Upper lobe of right lung (tissue), 1 donor: ENCODE measurements around the gene KCNMA1. TPM values are rescaled to one million over a fixed set of nuclear protein-coding genes. Genes with fewer than 3 reads are reported as not detected.

Experiments used
- ATAC-seq: fragments of 200-7000 bp; cut with Tn5 transposase; one replicate; pipeline ENCODE4 v1.9.1; 2020; ENCODE audit warnings: mild to moderate bottlenecking, moderate library complexity
- DNase-seq: peaks from one replicate; pipeline ENCODE4 v3.0.0-alpha.2; 2020
- H3K27ac ChIP-seq: fragments of 200-600 bp; one replicate; pipeline ENCODE4 v1.8.0; 2022
- H3K27me3 ChIP-seq: fragments of 200-600 bp; one replicate; pipeline ENCODE4 v1.8.0; 2022; ENCODE audit warnings: mild to moderate bottlenecking
- H3K36me3 ChIP-seq: fragments of 200-600 bp; one replicate; pipeline ENCODE4 v1.8.0; 2022
- H3K4me1 ChIP-seq: fragments of 200-600 bp; one replicate; pipeline ENCODE4 v1.8.0; 2022
- H3K4me3 ChIP-seq: fragments of 200-600 bp; one replicate; pipeline ENCODE4 v1.8.0; 2022; ENCODE audit warnings: mild to moderate bottlenecking
- H3K9me3 ChIP-seq: fragments of 200-600 bp; one replicate; pipeline ENCODE4 v1.8.0; 2022
- intact Hi-C: fragments of 100-400 bp; cut with DNase I; formaldehyde crosslinking; loops from one replicate; pipeline ENCODE4 v1.11.0; 2022
- total RNA-seq: library from RNA; stranded (reverse); fragmentation: NEBNext Ultra II Directional; extraction: Animal tissue kit (Norgen Biotek cat#: 25700); gene quantifications from one replicate; pipeline ENCODE4 v1.2.1, GENCODE V29; 2021
- TF ChIP-seq, protein P1 (sequence below): fragments of 200-600 bp; IDR thresholded peaks from one replicate; pipeline ENCODE4 v1.8.0; 2022; ENCODE audit warnings: antibody characterized with exemption
- donor health status: DM: no; HTN: yes; CAD: no; lungs with severe emphysema.

The KCNMA1 gene
- total RNA-seq, 1 donor from 2014 or later, result 26.3 TPM

DNA sequence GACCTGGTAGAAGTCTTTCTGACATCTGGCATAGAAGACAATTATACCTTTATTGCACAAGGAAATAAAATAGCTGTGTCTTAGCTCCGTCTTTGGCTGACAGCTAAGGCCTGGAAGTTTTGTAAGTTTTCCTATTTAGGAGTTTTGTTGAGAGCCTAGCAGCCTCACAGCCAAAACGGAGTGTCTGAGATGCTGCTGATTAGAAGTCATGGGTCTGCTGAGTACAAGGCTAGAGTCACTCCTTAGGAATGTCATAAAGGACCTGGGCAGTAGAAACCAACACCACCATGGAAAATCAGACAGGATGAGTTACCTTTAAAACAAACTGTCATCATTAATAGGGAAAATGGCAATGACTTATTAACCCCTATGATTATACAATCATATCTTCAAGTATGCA is 442.5 kb downstream of the KCNMA1 start:
- intact Hi-C loops, result no loop called here
- Histone ChIP-seq H3K4me3 (no peak overlapping the region), H3K36me3 (no peaks in the 10 kb centered on the region), H3K9me3 (no peaks in the 10 kb centered on the region), H3K4me1 (no peaks in the 10 kb centered on the region), H3K27ac (no peak overlapping the region), H3K27me3 (peaks cover 3% of the 10 kb centered on the region)
- TF ChIP-seq, protein P1, sequence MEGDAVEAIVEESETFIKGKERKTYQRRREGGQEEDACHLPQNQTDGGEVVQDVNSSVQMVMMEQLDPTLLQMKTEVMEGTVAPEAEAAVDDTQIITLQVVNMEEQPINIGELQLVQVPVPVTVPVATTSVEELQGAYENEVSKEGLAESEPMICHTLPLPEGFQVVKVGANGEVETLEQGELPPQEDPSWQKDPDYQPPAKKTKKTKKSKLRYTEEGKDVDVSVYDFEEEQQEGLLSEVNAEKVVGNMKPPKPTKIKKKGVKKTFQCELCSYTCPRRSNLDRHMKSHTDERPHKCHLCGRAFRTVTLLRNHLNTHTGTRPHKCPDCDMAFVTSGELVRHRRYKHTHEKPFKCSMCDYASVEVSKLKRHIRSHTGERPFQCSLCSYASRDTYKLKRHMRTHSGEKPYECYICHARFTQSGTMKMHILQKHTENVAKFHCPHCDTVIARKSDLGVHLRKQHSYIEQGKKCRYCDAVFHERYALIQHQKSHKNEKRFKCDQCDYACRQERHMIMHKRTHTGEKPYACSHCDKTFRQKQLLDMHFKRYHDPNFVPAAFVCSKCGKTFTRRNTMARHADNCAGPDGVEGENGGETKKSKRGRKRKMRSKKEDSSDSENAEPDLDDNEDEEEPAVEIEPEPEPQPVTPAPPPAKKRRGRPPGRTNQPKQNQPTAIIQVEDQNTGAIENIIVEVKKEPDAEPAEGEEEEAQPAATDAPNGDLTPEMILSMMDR, result no peak
- ATAC-seq, result no peak
- no peak for DNase-seq

DNA sequence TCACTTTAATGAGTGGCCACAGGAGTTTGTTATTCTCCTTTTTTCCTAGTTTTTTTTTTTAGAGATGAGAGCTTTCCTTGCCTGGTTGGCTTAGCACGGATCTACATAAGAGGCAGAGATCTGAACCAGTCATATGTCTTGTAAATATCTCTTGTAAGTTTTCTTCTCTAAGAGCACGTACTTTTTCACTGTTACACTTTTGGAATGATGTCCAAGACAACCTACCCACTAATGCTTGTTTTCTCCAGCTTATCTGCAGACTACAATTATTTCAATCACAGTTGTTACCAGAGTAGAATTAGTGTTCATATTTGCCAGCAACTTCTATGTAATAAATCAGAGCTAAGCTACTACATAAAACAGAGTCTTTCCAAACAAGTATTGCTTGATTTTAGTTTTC is 444.6 kb downstream of the KCNMA1 start:
- ATAC-seq, result no peak
- TF ChIP-seq, protein P1, result no peak

DNA sequence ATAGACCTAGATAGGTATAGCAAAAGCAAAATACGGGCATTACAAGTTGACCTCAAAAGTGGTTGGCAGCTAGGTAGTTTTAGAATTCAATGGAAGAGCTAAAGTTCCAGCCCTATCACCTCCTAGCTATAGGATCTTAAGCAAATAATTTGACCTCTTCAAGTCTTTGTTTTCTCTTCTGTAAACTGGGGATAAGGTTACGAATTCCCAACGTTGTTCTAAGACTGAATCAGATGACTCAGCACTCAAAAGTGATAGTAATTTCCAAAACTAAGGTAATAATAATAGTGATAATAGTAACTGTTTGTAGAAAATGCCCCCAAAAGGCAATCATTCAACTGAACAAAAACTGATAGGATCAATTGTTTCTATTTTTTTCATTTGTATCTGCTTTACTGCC is 445.2 kb downstream of the KCNMA1 start:
- Histone ChIP-seq H3K27me3 (peaks cover 3% of the 10 kb centered on the region), H3K4me1 (no peaks in the 10 kb centered on the region), H3K9me3 (no peaks in the 10 kb centered on the region), H3K36me3 (no peaks in the 10 kb centered on the region), H3K27ac (no peak overlapping the region), H3K4me3 (no peak overlapping the region)
- DNase-seq, result no peak
- TF ChIP-seq, protein P1, result no peak
- intact Hi-C loops, result no loop called here
- no peak for ATAC-seq

More for the DNA sequence above, 444.6 kb downstream of the KCNMA1 start:
- Histone ChIP-seq H3K27ac (no peak overlapping the region), H3K9me3 (no peaks in the 10 kb centered on the region), H3K27me3 (peaks cover 3% of the 10 kb centered on the region), H3K4me3 (no peak overlapping the region), H3K36me3 (no peaks in the 10 kb centered on the region), H3K4me1 (no peaks in the 10 kb centered on the region)
- intact Hi-C loops, result no loop called here
- no peak for DNase-seq

DNA sequence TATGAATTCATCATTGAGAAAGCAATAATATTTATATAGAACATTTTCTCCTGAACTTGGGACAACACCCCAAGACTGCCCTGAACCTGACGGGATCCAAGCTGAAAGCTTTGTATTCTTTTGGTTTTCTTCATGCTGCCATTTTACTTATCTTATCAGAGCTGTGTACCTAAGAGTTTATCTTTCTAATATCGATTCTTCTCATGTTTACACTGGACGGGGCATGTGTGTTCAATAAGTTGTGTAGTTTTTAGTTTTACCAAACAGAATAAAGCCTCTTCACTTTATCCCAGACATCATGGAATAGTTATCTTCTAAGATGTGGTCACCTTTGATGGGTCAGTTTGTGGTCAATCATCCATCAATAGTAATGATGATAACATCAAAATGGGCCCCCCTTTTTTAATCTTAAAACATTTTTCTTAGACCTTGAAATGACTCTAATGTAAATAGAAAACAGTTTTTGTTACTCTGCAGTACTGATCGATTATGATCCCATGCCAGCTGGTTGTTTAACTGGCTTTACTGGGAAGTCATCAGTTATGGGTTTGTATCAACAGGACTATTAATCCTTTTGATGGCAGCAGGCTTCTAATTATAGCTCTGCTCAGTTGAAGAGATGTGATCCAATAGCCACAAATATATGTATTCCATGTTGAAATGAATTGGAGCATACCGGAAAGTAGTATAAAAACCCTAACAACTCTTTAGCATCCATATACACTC is 446.1 kb downstream of the KCNMA1 start:
- intact Hi-C loops, result no loop called here
- Histone ChIP-seq H3K4me1 (no peaks in the 10 kb centered on the region), H3K27ac (no peak overlapping the region), H3K27me3 (peaks cover 3% of the 10 kb centered on the region), H3K4me3 (no peak overlapping the region), H3K9me3 (no peaks in the 10 kb centered on the region), H3K36me3 (no peaks in the 10 kb centered on the region)
- TF ChIP-seq, protein P1, result no peak
- ATAC-seq (no peak), DNase-seq (no peak)

DNA sequence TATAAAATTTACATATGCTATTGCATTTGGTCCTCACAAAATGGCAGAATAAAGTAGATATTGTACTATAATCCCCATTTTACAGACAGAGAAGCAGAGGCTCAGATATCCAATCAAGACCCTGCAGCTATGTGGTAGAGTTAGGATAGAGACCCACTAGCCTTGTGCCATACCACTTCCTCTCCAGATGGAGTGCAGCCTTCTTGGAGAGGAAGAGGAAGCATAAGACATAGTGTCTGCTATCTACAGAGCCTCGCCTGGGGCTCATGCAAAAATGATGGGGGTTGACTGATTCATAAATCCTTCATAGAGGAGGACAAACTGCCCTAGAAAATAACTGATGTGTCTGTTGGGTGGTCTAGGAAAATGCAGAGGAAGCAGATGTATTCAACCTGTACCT is 447.3 kb downstream of the KCNMA1 start:
- TF ChIP-seq, protein P1, result no peak
- no peaks in the 10 kb centered on the region for H3K4me1 ChIP-seq
- H3K36me3 ChIP-seq, result no peaks in the 10 kb centered on the region
- H3K27me3 ChIP-seq, result peaks cover 3% of the 10 kb centered on the region
- DNase-seq (no peak), ATAC-seq (no peak)
- intact Hi-C loops, result no loop called here
- H3K4me3 ChIP-seq, result no peak overlapping the region
- H3K27ac ChIP-seq, result no peak overlapping the region
- no peaks in the 10 kb centered on the region for H3K9me3 ChIP-seq
